CD4-positive, alpha-beta T cell (primary cell): ENCODE data around the gene DCUN1D2. TPM values are rescaled to one million over a fixed set of nuclear protein-coding genes. Genes with fewer than 3 reads are reported as not detected.

Source experiments
- ATAC-seq: fragments of 200-7000 bp; cut with Tn5 transposase; one replicate; pipeline ENCODE4 v1.10.0; 2022; ENCODE audit warnings: mild to moderate bottlenecking; ENCODE audit not compliant: poor library complexity
- CTCF ChIA-PET: fragments of 350-600 bp; sonication (Branson Sonifier 250); formaldehyde crosslinking; loops from one replicate; lab custom pipeline; 2021; ENCODE audit warnings: antibody characterized with exemption, inconsistent platforms; lab: Charles Lee
- POLR2A ChIA-PET: fragments of 350-600 bp; sonication (Branson Sonifier 250); formaldehyde crosslinking; loops from one replicate; lab custom pipeline; 2021; ENCODE audit warnings: antibody characterized with exemption, inconsistent platforms; lab: Charles Lee
- DNase-seq, 14 experiments: peaks; one replicate each; pipeline ENCODE4 v3.0.0-alpha.2; 2013 to 2020; ENCODE audit warnings: mixed read lengths in 2 of 14
- H3K27ac ChIP-seq, 2 donors: one replicate each; pipeline versions ENCODE4 v1.5.1 to v1.7.0; 2013; ENCODE audit warnings: low read length in 2 of 2, low read depth in 1 of 2, mild to moderate bottlenecking in 1 of 2
- H3K27me3 ChIP-seq, 2 experiments: 1 replicate in 1 of 2; 2 replicates in 1 of 2; pipeline versions ENCODE4 v1.6.1 to v1.7.0; 2013; ENCODE audit warnings: low read length in 2 of 2, control low read depth in 1 of 2, mild to moderate bottlenecking in 1 of 2, moderate library complexity in 1 of 2; ENCODE audit not compliant: insufficient read depth in 2 of 2, control insufficient read depth in 1 of 2
- H3K36me3 ChIP-seq: one replicate; pipeline ENCODE4 v1.6.1; 2013; ENCODE audit warnings: low read length, control low read depth; ENCODE audit not compliant: insufficient read depth
- H3K4me1 ChIP-seq: one replicate; pipeline ENCODE4 v1.6.1; 2013; ENCODE audit warnings: low read length, control low read depth; ENCODE audit not compliant: insufficient read depth
- H3K4me3 ChIP-seq: one replicate; pipeline ENCODE4 v1.5.1; 2013; ENCODE audit warnings: mild to moderate bottlenecking, low read length, moderate library complexity
- H3K9me3 ChIP-seq, 2 experiments: 1 replicate in 1 of 2; 2 replicates in 1 of 2; pipeline versions ENCODE4 v1.6.1 to v1.7.0; 2013; ENCODE audit warnings: low read length in 2 of 2, mild to moderate bottlenecking in 2 of 2, control low read depth in 1 of 2, moderate library complexity in 1 of 2; ENCODE audit not compliant: control insufficient read depth in 1 of 2, insufficient read depth in 1 of 2
- H3K27ac Mint-ChIP-seq: one replicate; pipeline ENCODE4 v1.8.0; 2020; ENCODE audit warnings: mixed read lengths
- H3K27me3 Mint-ChIP-seq: one replicate; pipeline ENCODE4 v1.8.0; 2021; ENCODE audit warnings: mixed read lengths
- H3K36me3 Mint-ChIP-seq: one replicate; pipeline ENCODE4 v1.8.0; 2021; ENCODE audit warnings: low read depth, mixed read lengths
- H3K4me1 Mint-ChIP-seq: one replicate; pipeline ENCODE4 v1.8.0; 2021; ENCODE audit warnings: low read depth, mixed read lengths
- H3K4me3 Mint-ChIP-seq: one replicate; pipeline ENCODE4 v1.8.0; 2020; ENCODE audit warnings: mild to moderate bottlenecking, mixed read lengths
- H3K9me3 Mint-ChIP-seq: one replicate; pipeline ENCODE4 v1.8.0; 2020; ENCODE audit warnings: mixed read lengths
- CTCF ChIP-seq: fragments of 200-600 bp; IDR thresholded peaks from one replicate; pipeline ENCODE4 v1.8.0; 2022; ENCODE audit warnings: antibody characterized with exemption, mild to moderate bottlenecking
- intact Hi-C, 2 experiments: fragments of 100-400 bp; cut with DNase I in 1 of 2; cut with micrococcal nuclease in 1 of 2; formaldehyde crosslinking; loops; one replicate each; pipeline versions ENCODE4 v1.15.1 to v1.9.0; 2023 to 2025; cut with DNase I, micrococcal nuclease
- total RNA-seq, 174 experiments: library from RNA in 2 of 174; stranded (reverse) in 2 of 174; gene quantifications; one replicate each; pipeline ENCODE4 v1.2.3 and lab custom pipeline; 2021 to 2026

DCUN1D2 gene
- total RNA-seq, 2 experiments from 2014 or later = 16.2 to 18.9 TPM

DNA sequence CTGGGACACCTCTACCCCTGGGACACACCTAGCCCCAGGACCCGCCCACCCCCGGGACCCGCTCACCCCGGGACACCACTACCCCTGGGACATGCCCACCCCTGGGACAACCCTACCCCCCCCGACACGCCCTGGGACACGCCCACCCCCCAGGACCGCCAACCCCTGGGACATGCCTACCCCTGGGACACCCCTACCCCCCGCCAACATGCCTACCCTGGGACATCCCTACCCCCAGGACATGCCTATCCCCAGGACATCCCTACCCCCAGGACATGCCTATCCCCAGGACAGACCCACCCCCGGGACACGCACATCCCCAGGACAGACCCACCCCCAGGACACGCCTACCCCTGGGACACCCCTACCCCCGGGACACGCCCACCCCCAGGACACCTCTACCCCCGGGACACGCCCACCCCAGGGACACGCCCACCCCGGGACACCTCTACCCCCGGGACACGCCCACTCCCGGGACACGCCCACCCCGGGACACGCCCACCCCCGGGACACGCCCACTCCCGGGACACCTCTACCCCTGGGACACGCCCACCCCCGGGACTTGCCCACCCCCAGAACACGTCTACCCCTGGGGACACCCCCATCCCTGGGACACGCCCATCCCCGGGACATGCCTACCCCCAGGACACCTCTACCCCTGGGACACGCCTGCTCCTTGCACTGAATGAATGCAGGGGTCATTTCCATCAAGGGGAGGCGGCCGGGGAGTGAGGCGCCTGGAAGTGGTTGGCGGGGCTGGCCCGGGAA, 69.5 kb downstream of the DCUN1D2 start:
- Histone ChIP-seq H3K27ac (no peak overlapping the region), H3K27me3 (peaks cover 0 to 3% of the 10 kb centered on the region in 2 experiments), H3K36me3 (no peaks in the 10 kb centered on the region), H3K4me3 (no peak overlapping the region), H3K9me3 (peaks cover 0 to 5% of the 10 kb centered on the region in 2 experiments), H3K4me1 (no peaks in the 10 kb centered on the region)
- CTCF ChIA-PET = no interaction called here
- no peak overlapping the region for H3K27ac Mint-ChIP-seq
- no peak for TF ChIP-seq CTCF
- no peaks in the 10 kb centered on the region for H3K4me1 Mint-ChIP-seq
- ATAC-seq = no peak
- H3K27me3 Mint-ChIP-seq = no peaks in the 10 kb centered on the region
- H3K4me3 Mint-ChIP-seq = no peak overlapping the region
- no peak for DNase-seq
- intact Hi-C loops = no loop called here
- POLR2A ChIA-PET = no interaction called here
- H3K36me3 Mint-ChIP-seq = no peaks in the 10 kb centered on the region
- no peaks in the 10 kb centered on the region for H3K9me3 Mint-ChIP-seq

DNA sequence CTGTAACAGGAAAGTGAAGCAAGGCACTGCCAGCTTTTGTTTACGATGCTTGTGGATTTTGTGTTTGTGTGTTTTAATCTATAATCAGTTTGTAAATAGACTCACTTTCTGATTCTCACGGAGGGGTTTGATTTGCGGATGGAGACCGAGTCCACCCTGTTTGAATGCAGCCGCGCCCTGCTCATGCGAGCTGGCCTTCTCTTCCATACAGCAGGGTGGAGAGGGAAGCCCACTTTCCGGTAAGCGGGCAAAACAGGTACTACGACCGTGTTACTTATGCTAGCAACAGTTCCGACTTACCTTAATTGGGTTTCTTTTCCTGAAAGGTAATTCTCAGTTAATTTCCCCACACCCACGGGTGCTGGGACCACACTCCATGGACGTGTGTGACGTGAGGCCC, 70.3 kb downstream of the DCUN1D2 start:
- POLR2A ChIA-PET = no interaction called here
- CTCF ChIA-PET = no interaction called here
- intact Hi-C loops = no loop called here

GRCh38 chr13:113419531-113420193, 70.8 kb downstream of the DCUN1D2 start:
- H3K4me3 ChIP-seq = no peak overlapping the region
- no peak for ATAC-seq
- no peaks in the 10 kb centered on the region for H3K9me3 Mint-ChIP-seq
- TF ChIP-seq CTCF = no peak
- intact Hi-C loops = no loop called here
- H3K27me3 ChIP-seq = peaks cover 0 to 3% of the 10 kb centered on the region in 2 experiments
- no peak overlapping the region for H3K4me3 Mint-ChIP-seq
- no peaks in the 10 kb centered on the region for H3K27me3 Mint-ChIP-seq
- H3K27ac Mint-ChIP-seq = no peak overlapping the region
- DNase-seq = no peak
- H3K9me3 ChIP-seq = peaks cover 0 to 5% of the 10 kb centered on the region in 2 experiments
- H3K36me3 Mint-ChIP-seq = no peaks in the 10 kb centered on the region
- no peaks in the 10 kb centered on the region for H3K36me3 ChIP-seq
- ChIA-PET CTCF (no interaction called here), POLR2A (no interaction called here)
- H3K4me1 ChIP-seq = no peaks in the 10 kb centered on the region
- no peaks in the 10 kb centered on the region for H3K4me1 Mint-ChIP-seq
- no peak overlapping the region for H3K27ac ChIP-seq

More for the DNA sequence above, 70.3 kb downstream of the DCUN1D2 start:
- DNase-seq = no peak
- H3K4me3 Mint-ChIP-seq = no peak overlapping the region
- Histone ChIP-seq H3K36me3 (no peaks in the 10 kb centered on the region), H3K4me1 (no peaks in the 10 kb centered on the region), H3K27me3 (peaks cover 0 to 3% of the 10 kb centered on the region in 2 experiments), H3K4me3 (no peak overlapping the region), H3K27ac (no peak overlapping the region), H3K9me3 (peaks cover 0 to 5% of the 10 kb centered on the region in 2 experiments)
- no peaks in the 10 kb centered on the region for H3K27me3 Mint-ChIP-seq
- no peaks in the 10 kb centered on the region for H3K36me3 Mint-ChIP-seq
- ATAC-seq = no peak
- no peak for TF ChIP-seq CTCF
- H3K4me1 Mint-ChIP-seq = no peaks in the 10 kb centered on the region
- no peak overlapping the region for H3K27ac Mint-ChIP-seq
- no peaks in the 10 kb centered on the region for H3K9me3 Mint-ChIP-seq
